WTC11 (cell line): ENCODE results near the gene DUSP5. TPM values are rescaled to one million over a fixed set of nuclear protein-coding genes. Genes with fewer than 3 reads are reported as not detected.

Experiments
- ATAC-seq: fragments of 200-7000 bp; cut with Tn5 transposase; 2 replicates; pipeline ENCODE4 v1.10.0; 2021; ENCODE audit warnings: mild to moderate bottlenecking, moderate library complexity
- CTCF ChIA-PET: fragments of 300-600 bp; sonication (Branson Sonifier 250); formaldehyde crosslinking; loops from one replicate; lab custom pipeline; 2021; ENCODE audit warnings: antibody characterized with exemption; lab: Charles Lee
- POLR2A ChIA-PET: fragments of 350-600 bp; sonication (Branson Sonifier 250); formaldehyde crosslinking; loops from one replicate; lab custom pipeline; 2021; ENCODE audit warnings: antibody characterized with exemption; lab: Charles Lee
- DNase-seq: peaks from one replicate; pipeline ENCODE4 v3.0.0; 2021; ENCODE audit warnings: low spot score
- H3K27ac Mint-ChIP-seq: 2 replicates; pipeline ENCODE4 v1.8.0; 2021; ENCODE audit warnings: mixed read lengths
- H3K27me3 Mint-ChIP-seq: 2 replicates; pipeline ENCODE4 v1.8.0; 2021; ENCODE audit warnings: low read depth, mild to moderate bottlenecking, moderate library complexity, mixed read lengths
- H3K36me3 Mint-ChIP-seq: 2 replicates; pipeline ENCODE4 v1.8.0; 2021; ENCODE audit warnings: mixed read lengths
- H3K4me1 Mint-ChIP-seq: 2 replicates; pipeline ENCODE4 v1.8.0; 2022; ENCODE audit warnings: mixed read lengths
- H3K4me3 Mint-ChIP-seq: 2 replicates; pipeline ENCODE4 v1.8.0; 2021; ENCODE audit warnings: mild to moderate bottlenecking, moderate library complexity, mixed read lengths
- H3K9me3 Mint-ChIP-seq: 2 replicates; pipeline ENCODE4 v1.8.0; 2021; ENCODE audit warnings: mixed read lengths
- AFF4 ChIP-seq: sonication (generic); formaldehyde crosslinking; IDR thresholded peaks from 2 replicates; pipeline ENCODE4 v1.8.1; 2023; ENCODE audit warnings: mild to moderate bottlenecking, missing genetic modification reagents, borderline replicate concordance
- ELF4 ChIP-seq: sonication (generic); formaldehyde crosslinking; IDR thresholded peaks from 2 replicates; pipeline ENCODE4 v1.8.1; 2022; ENCODE audit warnings: low read depth, mild to moderate bottlenecking, moderate library complexity, missing genetic modification reagents
- ETV6 ChIP-seq: sonication (generic); formaldehyde crosslinking; IDR thresholded peaks from 2 replicates; pipeline ENCODE4 v1.8.1; 2022; ENCODE audit warnings: mild to moderate bottlenecking, missing genetic modification reagents
- FOXP1 ChIP-seq: sonication (generic); formaldehyde crosslinking; IDR thresholded peaks from 2 replicates; pipeline ENCODE4 v1.8.0; 2022; ENCODE audit warnings: missing genetic modification reagents, mild to moderate bottlenecking, moderate library complexity, borderline replicate concordance
- GRHL2 ChIP-seq: fragments of 250-450 bp; sonication (Bioruptor Pico); IDR thresholded peaks from 2 replicates; pipeline ENCODE4 v1.8.0; 2022; ENCODE audit warnings: mild to moderate bottlenecking, moderate library complexity; ENCODE audit not compliant: insufficient replicate concordance, severe bottlenecking
- GTF2I ChIP-seq: fragments of 250-450 bp; sonication (Bioruptor Pico); conservative IDR thresholded peaks from 2 replicates; pipeline ENCODE4 v1.4.0; 2021; ENCODE audit warnings: mild to moderate bottlenecking
- IRF1 ChIP-seq: sonication (generic); formaldehyde crosslinking; IDR thresholded peaks from 2 replicates; pipeline ENCODE4 v1.8.0; 2023; ENCODE audit warnings: missing genetic modification reagents
- JAZF1 ChIP-seq: fragments of 250-450 bp; sonication (Bioruptor Pico); IDR thresholded peaks from 2 replicates; pipeline ENCODE4 v1.9.0; 2021; ENCODE audit warnings: moderate library complexity, mild to moderate bottlenecking, inconsistent platforms
- MYBL2 ChIP-seq: sonication (generic); formaldehyde crosslinking; IDR thresholded peaks from 2 replicates; pipeline ENCODE4 v1.8.1; 2023; ENCODE audit warnings: mild to moderate bottlenecking, moderate library complexity, missing genetic modification reagents
- NFYB ChIP-seq: sonication (generic); formaldehyde crosslinking; conservative IDR thresholded peaks from 2 replicates; pipeline ENCODE4 v1.8.0; 2022; ENCODE audit warnings: low read depth, missing genetic modification reagents
- NR1H2 ChIP-seq: sonication (generic); formaldehyde crosslinking; IDR thresholded peaks from 2 replicates; pipeline ENCODE4 v1.9.0; 2021; ENCODE audit warnings: mild to moderate bottlenecking, moderate library complexity, missing genetic modification reagents
- PRDM15 ChIP-seq: sonication (generic); formaldehyde crosslinking; IDR thresholded peaks from 2 replicates; pipeline ENCODE4 v1.8.0; 2022; ENCODE audit warnings: missing genetic modification reagents
- PREB ChIP-seq: sonication (generic); formaldehyde crosslinking; IDR thresholded peaks from 2 replicates; pipeline ENCODE4 v1.8.1; 2022; ENCODE audit warnings: mild to moderate bottlenecking, missing genetic modification reagents, moderate library complexity, borderline replicate concordance
- RELA ChIP-seq: sonication (generic); formaldehyde crosslinking; IDR thresholded peaks from 2 replicates; pipeline ENCODE4 v1.8.1; 2022; ENCODE audit warnings: missing genetic modification reagents, mild to moderate bottlenecking, borderline replicate concordance
- SP1 ChIP-seq: sonication (generic); formaldehyde crosslinking; conservative IDR thresholded peaks from 2 replicates; pipeline ENCODE4 v1.8.1; 2022; ENCODE audit warnings: missing genetic modification reagents
- ZMAT4 ChIP-seq: fragments of 250-450 bp; sonication (Bioruptor Pico); IDR thresholded peaks from 2 replicates; pipeline ENCODE4 v1.9.0; 2021; ENCODE audit warnings: mild to moderate bottlenecking
- ZNF219 ChIP-seq: sonication (generic); formaldehyde crosslinking; IDR thresholded peaks from 2 replicates; pipeline ENCODE4 v1.8.0; 2023; ENCODE audit warnings: missing genetic modification reagents, mild to moderate bottlenecking, borderline replicate concordance
- ZNF396 ChIP-seq: fragments of 250-450 bp; sonication (Bioruptor Pico); IDR thresholded peaks from 2 replicates; pipeline ENCODE4 v1.8.0; 2021; ENCODE audit warnings: mild to moderate bottlenecking, moderate library complexity, borderline replicate concordance
- ZNF671 ChIP-seq: fragments of 250-450 bp; sonication (Bioruptor Pico); IDR thresholded peaks from 2 replicates; pipeline ENCODE4 v1.8.0; 2021; ENCODE audit warnings: mild to moderate bottlenecking
- total RNA-seq: library from RNA; stranded (reverse); gene quantifications from 3 replicates; pipeline ENCODE4 v1.2.3, GENCODE V29; 2021
- TF ChIP-seq, protein P1 (sequence below): sonication (generic); formaldehyde crosslinking; IDR thresholded peaks from 2 replicates; pipeline ENCODE4 v1.8.1; 2023; ENCODE audit warnings: mild to moderate bottlenecking, missing genetic modification reagents

DUSP5 gene
- total RNA-seq, 1 experiment from 2014 or later: 55.1 TPM

DNA sequence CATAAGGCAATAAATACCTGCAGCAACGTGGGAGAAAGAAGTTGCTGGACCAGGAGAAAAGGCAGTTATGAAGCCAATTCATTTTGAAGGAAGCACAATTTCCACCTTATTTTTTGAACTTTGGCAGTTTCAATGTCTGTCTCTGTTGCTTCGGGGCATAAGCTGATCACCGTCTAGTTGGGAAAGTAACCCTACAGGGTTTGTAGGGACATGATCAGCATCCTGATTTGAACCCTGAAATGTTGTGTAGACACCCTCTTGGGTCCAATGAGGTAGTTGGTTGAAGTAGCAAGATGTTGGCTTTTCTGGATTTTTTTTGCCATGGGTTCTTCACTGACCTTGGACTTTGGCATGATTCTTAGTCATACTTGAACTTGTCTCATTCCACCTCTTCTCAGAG is 13.0 kb downstream of the DUSP5 start (continued):
- TF ChIP-seq, protein P1, sequence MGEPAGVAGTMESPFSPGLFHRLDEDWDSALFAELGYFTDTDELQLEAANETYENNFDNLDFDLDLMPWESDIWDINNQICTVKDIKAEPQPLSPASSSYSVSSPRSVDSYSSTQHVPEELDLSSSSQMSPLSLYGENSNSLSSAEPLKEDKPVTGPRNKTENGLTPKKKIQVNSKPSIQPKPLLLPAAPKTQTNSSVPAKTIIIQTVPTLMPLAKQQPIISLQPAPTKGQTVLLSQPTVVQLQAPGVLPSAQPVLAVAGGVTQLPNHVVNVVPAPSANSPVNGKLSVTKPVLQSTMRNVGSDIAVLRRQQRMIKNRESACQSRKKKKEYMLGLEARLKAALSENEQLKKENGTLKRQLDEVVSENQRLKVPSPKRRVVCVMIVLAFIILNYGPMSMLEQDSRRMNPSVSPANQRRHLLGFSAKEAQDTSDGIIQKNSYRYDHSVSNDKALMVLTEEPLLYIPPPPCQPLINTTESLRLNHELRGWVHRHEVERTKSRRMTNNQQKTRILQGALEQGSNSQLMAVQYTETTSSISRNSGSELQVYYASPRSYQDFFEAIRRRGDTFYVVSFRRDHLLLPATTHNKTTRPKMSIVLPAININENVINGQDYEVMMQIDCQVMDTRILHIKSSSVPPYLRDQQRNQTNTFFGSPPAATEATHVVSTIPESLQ: no peak

GRCh38 chr10:110511734-110512449 is 14.2 kb downstream of the DUSP5 start:
- no peak overlapping the region for H3K27ac Mint-ChIP-seq
- H3K9me3 Mint-ChIP-seq: no peaks in the 10 kb centered on the region
- no peak for TF ChIP-seq ZNF396 (CRISPR knock-in tag)
- DNase-seq (no peak), ATAC-seq (no peak)
- H3K4me3 Mint-ChIP-seq: no peak overlapping the region
- peaks cover 16% of the 10 kb centered on the region for H3K4me1 Mint-ChIP-seq
- H3K36me3 Mint-ChIP-seq: peaks cover 71% of the 10 kb centered on the region
- ChIA-PET CTCF (interaction anchor here (0.9 kb wide), 2 partner anchors 38 to 158 kb away, joined by 3 to 4 read pairs; no protein-coding TSS in a partner anchor), POLR2A (no interaction called here)
- H3K27me3 Mint-ChIP-seq: no peaks in the 10 kb centered on the region

DNA sequence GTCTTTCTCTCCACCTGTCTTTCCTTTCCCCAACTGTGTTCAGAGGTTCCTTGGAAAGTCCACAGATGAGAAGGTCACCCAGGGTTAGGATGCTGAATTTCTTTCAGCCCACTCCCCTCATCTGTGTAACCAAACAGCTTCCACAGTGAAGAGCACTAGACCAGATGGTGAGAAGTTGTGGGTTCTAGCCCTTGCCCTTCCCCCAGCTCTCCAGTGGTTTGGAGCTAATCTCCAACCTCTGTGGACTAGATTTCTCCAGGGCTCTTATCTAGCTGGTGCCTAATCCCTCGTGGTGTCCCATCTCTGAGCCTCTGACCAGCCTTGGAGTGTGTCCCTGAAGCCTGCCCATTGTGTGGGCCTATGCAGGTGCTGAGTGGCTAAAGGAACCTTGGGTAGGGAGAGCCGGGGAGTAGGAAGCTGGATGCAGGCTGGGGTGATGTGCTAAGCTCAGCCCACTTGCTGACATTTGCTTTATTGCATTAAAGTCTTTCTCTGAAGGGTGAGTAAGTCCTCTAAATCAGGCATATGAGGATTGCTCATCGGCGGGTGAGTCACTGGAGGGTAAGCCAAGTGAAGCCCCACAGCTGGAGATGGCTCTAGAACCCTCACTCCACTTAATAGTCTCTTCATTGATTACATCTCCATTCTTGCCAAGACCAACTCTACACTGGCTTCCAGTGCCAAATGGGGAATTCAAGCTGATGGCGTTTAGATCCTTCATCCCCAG is 14.9 kb downstream of the DUSP5 start:
- DNase-seq (no peak), ATAC-seq (no peak)
- POLR2A ChIA-PET: no interaction called here
- no peaks in the 10 kb centered on the region for H3K9me3 Mint-ChIP-seq
- H3K4me3 Mint-ChIP-seq: no peak overlapping the region
- H3K27ac Mint-ChIP-seq: no peak overlapping the region
- CTCF ChIA-PET: interaction anchor here (0.9 kb wide), 1 partner anchor 37 kb away, joined by 4 read pairs; no protein-coding TSS in a partner anchor
- no peaks in the 10 kb centered on the region for H3K27me3 Mint-ChIP-seq
- H3K4me1 Mint-ChIP-seq: peaks cover 12% of the 10 kb centered on the region
- peaks cover 64% of the 10 kb centered on the region for H3K36me3 Mint-ChIP-seq
- no peak for TF ChIP-seq FOXP1 (CRISPR knock-in tag)
- no peak for TF ChIP-seq JAZF1 (CRISPR knock-in tag)
- TF ChIP-seq SP1 (CRISPR knock-in tag): no peak
- TF ChIP-seq NFYB: no peak
- no peak for TF ChIP-seq GRHL2
- TF ChIP-seq RELA: no peak
- no peak for TF ChIP-seq ZNF671
- TF ChIP-seq GTF2I (CRISPR knock-in tag): no peak
- TF ChIP-seq AFF4 (CRISPR knock-in tag): no peak
- TF ChIP-seq ELF4 (CRISPR knock-in tag): no peak
- no peak for TF ChIP-seq IRF1
- no peak for TF ChIP-seq ZMAT4 (CRISPR knock-in tag)
- no peak for TF ChIP-seq NR1H2
- TF ChIP-seq ZNF219 (CRISPR knock-in tag): no peak
- TF ChIP-seq PRDM15: no peak
- no peak for TF ChIP-seq ETV6
- TF ChIP-seq PREB (CRISPR knock-in tag): no peak
- TF ChIP-seq MYBL2 (CRISPR knock-in tag): no peak
